ENCODE results near the gene FAM170B. TPM values are rescaled to one million over a fixed set of nuclear protein-coding genes. Genes with fewer than 3 reads are reported as not detected.

FAM170B gene
- total and polyA plus RNA-seq, 7 donors, result 0.01 TPM; not detected in 6

Other genes with a start within 250 kb of the FAM170B start
- not detected for gene LRRC18, start 194.2 kb downstream of the FAM170B start, total RNA-seq
- not detected for gene LRRC18, start 194.2 kb downstream of the FAM170B start, polyA plus RNA-seq
- gene VSTM4, start 18.5 kb downstream of the FAM170B start, total RNA-seq, result 1 to 10 TPM; 1.8 to 4.4 (median 2.2) TPM
- 1 to 10 TPM; 1.0 to 1.8 (median 1.1) TPM for gene VSTM4, start 18.5 kb downstream of the FAM170B start, polyA plus RNA-seq
- gene TMEM273, start 54.4 kb upstream of the FAM170B start, total RNA-seq, result 10 to 100 TPM in 1 of 4 donors, 1 to 10 TPM in 3; 3.5 to 12.0 (median 6.0) TPM
- 1 to 10 TPM; 7.0 to 9.1 (median 7.7) TPM for gene TMEM273, start 54.4 kb upstream of the FAM170B start, polyA plus RNA-seq
- 100 to 1,000 TPM in 3 of 4 donors, 10 to 100 TPM in 1; 83.8 to 356 (median 128) TPM for gene C10orf71, start 165.1 kb upstream of the FAM170B start, total RNA-seq
- gene C10orf71, start 165.1 kb upstream of the FAM170B start, polyA plus RNA-seq, result 10 to 100 TPM in 2 of 3 donors, 1 to 10 TPM in 1; 4.2 to 30.9 (median 24.7) TPM